NCI-H1694 (cell line): ENCODE measurements around the gene CDH18.
"Not testable (repeated sequence)": the region's sequence is repeated elsewhere in the genome, so short reads cannot be mapped to it uniquely, and the experiment has no call there.

Experiments used
- DNase-seq: peaks from one replicate; lab custom pipeline; 2025; lab: John Stamatoyannopoulos, UW

CDH18 gene

GRCh38 chr5:19859020-19859419, 129.0 kb downstream of the CDH18 start:
- DNase-seq = no peak

DNA sequence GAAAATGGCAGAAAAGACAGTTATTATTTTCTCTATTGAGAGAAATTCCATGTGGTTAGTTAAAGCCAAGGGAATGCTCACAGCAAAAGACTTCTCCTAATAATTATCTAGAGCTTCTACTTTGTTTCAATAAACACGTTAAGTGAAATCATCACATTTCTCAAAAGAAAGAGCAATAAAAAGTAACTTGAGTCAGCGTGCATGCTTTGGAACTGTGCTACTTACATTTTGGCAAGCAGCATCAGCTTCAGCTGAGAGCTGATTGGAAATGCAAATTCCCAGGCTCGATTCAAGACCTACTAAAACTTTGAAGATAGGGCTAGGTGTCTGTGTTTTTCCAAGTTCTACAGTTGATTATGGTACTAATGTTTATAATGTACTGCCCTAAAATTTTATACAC, 132.1 kb downstream of the CDH18 start:
- DNase-seq = peak; percentile 39

GRCh38 chr5:19855453-19855852, 132.5 kb downstream of the CDH18 start:
- peak; percentile 95 for DNase-seq

DNA sequence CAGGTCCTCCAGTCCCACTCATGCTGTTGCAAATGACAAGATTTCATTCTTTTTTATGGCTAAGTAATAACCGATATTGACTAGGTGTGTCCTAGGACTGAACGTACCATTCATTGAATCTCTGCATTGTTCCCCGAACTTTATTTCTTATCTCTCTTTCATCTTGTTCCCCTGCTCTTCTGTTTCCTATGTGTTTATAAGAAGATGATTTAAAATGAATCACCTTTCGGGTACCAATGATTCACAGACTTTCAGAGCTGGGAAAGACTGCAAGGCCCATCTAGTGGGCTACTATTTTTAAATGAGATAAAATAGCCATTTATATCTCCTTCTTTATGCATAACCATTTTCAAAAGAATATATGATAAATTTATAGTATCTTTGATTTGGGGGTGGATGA, 133.0 kb downstream of the CDH18 start:
- DNase-seq = peak; percentile 11

DNA sequence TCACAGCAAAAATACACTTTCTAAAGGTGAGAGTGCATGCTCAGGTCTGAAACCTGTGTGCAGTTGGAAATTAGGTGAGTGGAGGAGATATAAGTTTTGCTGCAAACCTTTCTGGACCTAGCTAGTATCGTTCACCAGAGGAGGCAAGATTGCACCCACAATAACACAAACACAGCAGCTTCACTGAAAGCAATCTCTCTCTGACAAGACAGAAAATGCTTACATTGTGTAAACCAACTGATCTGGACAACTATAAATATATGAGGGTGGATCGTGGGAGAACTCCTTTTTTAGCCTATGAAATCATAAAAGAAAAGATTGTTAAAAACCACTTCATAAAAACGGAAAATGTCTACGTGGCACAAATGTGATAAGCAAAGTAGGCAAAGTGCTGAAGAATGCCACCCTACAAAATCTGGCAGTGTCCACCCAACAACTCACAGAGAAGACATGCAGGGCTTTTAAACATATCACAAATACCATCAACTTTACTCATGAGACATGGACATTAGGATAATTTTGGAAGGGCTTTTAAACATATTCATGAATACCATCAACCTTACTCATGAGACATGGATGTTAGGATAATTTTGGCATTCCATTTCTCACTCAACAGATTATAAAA, 134.3 kb downstream of the CDH18 start:
- no peak for DNase-seq

- peak; percentile 48 for DNase-seq
Measured at GRCh38 chr5:19837536-19838174, 150.3 kb downstream of the CDH18 start.

GRCh38 chr5:19835442-19835841, 152.6 kb downstream of the CDH18 start:
- DNase-seq = no peak

- DNase-seq = not testable (repeated sequence)
Measured at GRCh38 chr5:19812720-19813119, 175.3 kb downstream of the CDH18 start.

GRCh38 chr5:19806756-19807155, 181.2 kb downstream of the CDH18 start:
- DNase-seq = no peak

GRCh38 chr5:19802686-19803085, 185.3 kb downstream of the CDH18 start:
- DNase-seq = no peak

GRCh38 chr5:19795218-19795617, 192.8 kb downstream of the CDH18 start:
- DNase-seq = no peak

DNA sequence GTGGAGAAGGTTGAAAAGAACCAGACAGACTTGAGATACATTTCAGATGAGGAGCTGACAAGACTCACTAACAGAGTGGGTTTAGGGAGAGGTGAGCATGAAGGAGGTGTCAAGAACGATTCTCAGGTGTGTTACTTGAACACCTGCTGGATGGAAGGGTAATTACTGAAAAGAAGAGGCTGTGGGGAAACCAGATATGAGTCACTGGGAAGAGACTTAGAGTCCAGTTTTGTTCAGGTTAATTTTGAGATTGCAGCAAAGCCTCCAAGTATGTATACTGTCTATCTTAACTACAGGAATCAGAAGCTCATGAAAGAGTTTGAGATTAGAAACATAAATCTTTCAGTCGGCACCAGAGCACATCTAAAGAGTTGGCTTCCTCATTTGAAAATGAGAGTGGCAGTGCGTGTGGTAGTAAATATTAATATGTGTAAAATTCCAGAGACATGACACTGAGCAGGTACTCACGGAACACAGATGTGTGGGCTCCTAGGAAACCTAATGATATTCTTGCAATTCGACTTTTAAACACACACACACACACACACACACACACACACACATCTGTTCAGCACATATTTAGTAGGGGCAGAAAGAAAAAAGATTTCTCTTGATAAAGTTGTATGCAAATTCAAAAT, 197.1 kb downstream of the CDH18 start:
- no peak for DNase-seq

GRCh38 chr5:19782566-19782965, 205.4 kb downstream of the CDH18 start:
- no peak for DNase-seq

GRCh38 chr5:19777363-19777762, 210.6 kb downstream of the CDH18 start:
- no peak for DNase-seq

DNA sequence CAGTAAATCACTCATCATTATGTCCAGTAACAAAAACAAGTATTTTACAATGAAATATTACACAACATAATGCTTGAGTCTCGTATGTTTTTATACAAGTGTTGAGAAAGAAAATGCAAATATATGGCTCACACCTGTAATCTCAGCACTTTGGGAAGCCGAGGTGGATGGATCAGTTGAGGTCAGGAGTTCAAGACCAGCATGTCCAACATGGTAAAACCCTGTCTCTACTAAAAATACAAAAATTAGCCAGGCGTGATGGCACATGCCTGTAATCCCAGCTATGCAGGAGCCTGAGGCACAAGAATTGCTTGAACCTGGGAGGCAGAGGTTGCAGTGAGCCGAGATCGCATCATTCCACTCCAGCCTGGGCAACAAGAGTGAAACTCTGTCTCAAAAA, 211.1 kb downstream of the CDH18 start:
- DNase-seq = not testable (repeated sequence)

DNA sequence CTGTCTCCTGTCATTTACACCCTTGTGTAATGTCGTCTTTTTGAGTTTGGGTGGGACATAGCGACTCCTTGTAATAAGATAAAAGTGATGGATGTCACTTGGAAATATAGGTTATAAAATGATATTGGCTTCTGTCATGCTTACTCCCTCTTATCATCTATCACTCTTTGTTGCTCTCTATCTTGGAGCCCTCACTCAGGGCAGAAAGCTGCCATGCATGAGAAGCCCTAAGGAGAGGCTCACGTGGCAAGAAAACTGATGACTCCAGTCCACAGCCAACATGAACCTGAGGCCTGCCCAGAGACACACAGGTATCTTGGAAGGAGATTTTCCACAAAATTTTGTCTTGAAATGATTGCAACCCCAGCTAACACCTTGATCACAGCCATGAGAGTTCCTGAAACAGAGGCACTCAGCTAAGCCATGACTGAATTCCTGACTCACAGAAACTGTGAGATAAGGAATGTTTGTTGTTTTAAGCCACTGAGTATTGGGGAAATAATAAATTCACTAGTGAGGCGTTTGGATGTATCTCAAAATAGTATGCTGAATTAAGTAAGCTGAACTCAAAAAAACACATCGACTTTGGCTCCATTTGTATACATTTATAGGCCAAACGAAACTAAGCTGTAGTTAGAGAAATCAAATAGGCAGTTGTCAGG, 216.7 kb downstream of the CDH18 start:
- DNase-seq = no peak

DNA sequence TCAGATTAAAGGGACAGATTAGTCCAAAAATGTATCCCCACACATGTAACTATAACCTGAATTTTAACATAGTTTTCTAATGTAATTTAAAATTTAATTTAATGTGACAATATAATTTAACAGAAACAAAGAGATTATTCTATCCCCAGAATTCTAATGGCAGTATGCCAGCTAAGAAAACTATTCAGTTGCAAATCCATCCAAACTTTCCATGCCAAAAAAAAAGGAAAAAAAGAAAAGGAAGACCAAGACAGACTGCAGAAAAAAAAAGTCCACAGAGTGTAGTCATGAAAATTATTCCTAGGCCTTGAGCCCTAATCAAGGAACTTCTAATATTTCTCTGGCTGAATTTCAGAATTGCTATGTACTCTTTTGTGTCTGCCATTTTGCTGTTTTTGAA, 217.6 kb downstream of the CDH18 start:
- no peak for DNase-seq

DNA sequence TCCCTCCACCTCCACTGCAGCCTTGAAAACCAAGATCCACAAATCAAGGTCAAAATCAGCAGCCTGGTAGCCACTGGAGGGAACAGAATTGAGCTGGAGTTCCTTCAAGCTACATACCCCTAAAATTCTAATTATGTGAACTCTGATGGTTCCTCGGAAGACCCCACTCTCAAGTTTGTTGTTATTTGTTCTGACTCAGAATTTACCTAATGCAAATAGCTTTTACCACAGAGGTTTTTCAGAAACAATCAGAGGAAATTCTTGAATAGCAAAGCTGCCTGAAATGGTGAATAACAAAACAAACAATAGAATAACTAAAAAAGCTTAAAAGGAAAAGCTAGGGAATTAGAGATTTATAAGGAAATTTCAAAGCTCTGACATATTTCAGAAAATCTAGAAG, 220.0 kb downstream of the CDH18 start:
- DNase-seq = no peak

GRCh38 chr5:19753579-19753978, 234.4 kb downstream of the CDH18 start:
- DNase-seq = no peak

GRCh38 chr5:19751326-19751725, 236.7 kb downstream of the CDH18 start:
- no peak for DNase-seq

DNA sequence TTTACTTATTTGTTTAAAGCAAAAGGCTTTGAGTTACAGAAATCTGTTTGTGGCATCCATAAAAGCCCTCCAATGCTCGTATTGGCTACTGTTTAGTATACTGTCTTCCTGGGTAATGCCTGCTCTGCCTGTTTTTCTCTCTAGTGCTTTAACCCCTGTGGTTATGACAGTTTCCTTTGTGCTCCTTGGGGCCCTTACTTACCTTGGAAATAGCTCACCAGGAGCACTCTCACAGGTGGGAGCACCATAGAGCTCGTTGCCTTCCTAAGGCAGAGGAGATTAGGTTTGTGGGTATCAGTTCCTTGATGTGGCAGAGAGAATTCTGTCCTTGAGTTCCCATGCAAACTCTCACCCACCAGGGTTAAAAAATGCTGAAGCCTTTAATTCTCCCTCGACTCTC, 242.8 kb downstream of the CDH18 start:
- DNase-seq = no peak

DNA sequence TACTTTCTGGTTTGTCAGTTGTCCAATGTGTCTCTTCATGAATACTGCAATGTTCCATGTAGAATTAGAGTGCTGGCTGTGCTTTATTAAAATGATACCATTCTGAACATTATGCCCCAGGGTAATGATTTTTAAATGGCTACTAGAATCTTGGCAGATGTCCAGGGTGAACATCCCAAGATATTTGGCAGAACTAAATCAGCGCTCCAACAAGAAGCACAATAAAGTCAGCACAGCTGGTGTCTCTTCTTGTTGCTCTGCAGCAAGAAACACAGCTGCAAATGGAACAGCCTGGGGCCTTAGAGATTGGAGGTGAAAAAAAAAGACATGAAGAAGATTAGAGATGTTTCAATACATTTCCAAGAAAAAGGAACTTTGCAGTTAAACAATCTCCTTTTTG, 248.3 kb downstream of the CDH18 start:
- DNase-seq = peak; percentile 35

DNA sequence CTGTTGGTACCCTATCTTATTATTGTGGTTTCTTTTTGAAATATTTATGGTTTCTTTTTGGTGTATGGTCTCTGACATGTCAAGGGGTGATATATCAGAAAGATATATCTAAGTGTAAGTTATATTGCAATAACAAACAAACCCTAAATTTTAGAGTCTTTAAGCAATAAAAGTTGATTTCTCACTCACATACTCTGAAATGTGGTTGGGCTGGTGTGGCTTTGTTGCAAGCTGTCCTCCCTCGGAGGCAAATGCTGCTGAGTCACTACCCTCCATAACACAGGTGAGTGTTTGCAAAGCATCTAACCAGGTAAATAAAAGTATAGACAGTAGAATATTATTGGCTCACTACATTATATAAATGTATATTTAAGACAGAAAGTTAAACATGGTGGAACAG, 253.2 kb downstream of the CDH18 start:
- DNase-seq = no peak
